NCI-H2171 (cell line): ENCODE measurements around the gene AMDHD2.
A peak's percentile ranks its signal among the peaks of the same experiment; 100 is the strongest.
"Not testable (repeated sequence)": the region's sequence is repeated elsewhere in the genome, so short reads cannot be mapped to it uniquely, and the experiment has no call there.

Experiments used
- DNase-seq: peaks from one replicate; lab custom pipeline; 2025; lab: John Stamatoyannopoulos, UW

AMDHD2 gene

GRCh38 chr16:2517954-2518605 is 2.1 kb upstream of the AMDHD2 start:
- no peak for DNase-seq

GRCh38 chr16:2518823-2519710 is 1.1 kb upstream of the AMDHD2 start:
- no peak for DNase-seq

GRCh38 chr16:2519711-2520080 is 475 bp upstream of the AMDHD2 start:
- no peak for DNase-seq

GRCh38 chr16:2520784-2521531 is 787 bp downstream of the AMDHD2 start:
- DNase-seq: no peak

GRCh38 chr16:2523801-2524231 is 3.6 kb downstream of the AMDHD2 start:
- no peak for DNase-seq

- no peak for DNase-seq
Measured at GRCh38 chr16:2524339-2524938, 4.3 kb downstream of the AMDHD2 start.

GRCh38 chr16:2526135-2526534 is 6.0 kb downstream of the AMDHD2 start:
- no peak for DNase-seq

- DNase-seq: no peak
Measured at GRCh38 chr16:2527071-2527783, 7.1 kb downstream of the AMDHD2 start.

- no peak for DNase-seq
Measured at GRCh38 chr16:2527784-2528100, 7.6 kb downstream of the AMDHD2 start.

GRCh38 chr16:2528161-2529060 is 8.2 kb downstream of the AMDHD2 start:
- DNase-seq: no peak

- DNase-seq: no peak
Measured at GRCh38 chr16:2529061-2529931, 9.1 kb downstream of the AMDHD2 start.

- no peak for DNase-seq
Measured at GRCh38 chr16:2529961-2530628, 9.9 kb downstream of the AMDHD2 start.

- DNase-seq: no peak
Measured at GRCh38 chr16:2530629-2531318, 10.6 kb downstream of the AMDHD2 start.

GRCh38 chr16:2531371-2531695 is 11.2 kb downstream of the AMDHD2 start, which contains the start of gene CEMP1:
Gene CEMP1, minus strand, starts transcription at chr16:2531408. Its CDS starts 335 bp downstream, at chr16:2531073.
- DNase-seq: no peak

- peak; percentile 97 for DNase-seq
Measured at GRCh38 chr16:2531696-2532493, 11.7 kb downstream of the AMDHD2 start.

GRCh38 chr16:2532494-2533141 is 12.4 kb downstream of the AMDHD2 start:
- peak; percentile 62 for DNase-seq

GRCh38 chr16:2533142-2533755 is 13.1 kb downstream of the AMDHD2 start:
- DNase-seq: not testable (repeated sequence)
